Hindlimb muscle (tissue), 1 donor: Measurements from ENCODE around the gene GPATCH8. TPM values are rescaled to one million over a fixed set of nuclear protein-coding genes. Genes with fewer than 3 reads are reported as not detected.
"Not testable (repeated sequence)": the region's sequence is repeated elsewhere in the genome, so short reads cannot be mapped to it uniquely, and the experiment has no call there.

ENCODE experiments used
- DNase-seq: peaks from one replicate; pipeline ENCODE4 v3.0.0-alpha.2; 2013
- polyA plus RNA-seq: library from polyadenylated mRNA; unstranded; fragments of 120-200 nt; gene quantifications from one replicate; pipeline ENCODE4 v1.2.1, GENCODE V29; 2013; ENCODE audit not compliant: insufficient read length

GPATCH8 gene
- polyA plus RNA-seq, 1 donor = 34.8 TPM

GRCh38 chr17:44374306-44375195 is 128.7 kb downstream of the GPATCH8 start:
- no peak for DNase-seq

GRCh38 chr17:44372036-44372435 is 131.2 kb downstream of the GPATCH8 start:
- no peak for DNase-seq

DNA sequence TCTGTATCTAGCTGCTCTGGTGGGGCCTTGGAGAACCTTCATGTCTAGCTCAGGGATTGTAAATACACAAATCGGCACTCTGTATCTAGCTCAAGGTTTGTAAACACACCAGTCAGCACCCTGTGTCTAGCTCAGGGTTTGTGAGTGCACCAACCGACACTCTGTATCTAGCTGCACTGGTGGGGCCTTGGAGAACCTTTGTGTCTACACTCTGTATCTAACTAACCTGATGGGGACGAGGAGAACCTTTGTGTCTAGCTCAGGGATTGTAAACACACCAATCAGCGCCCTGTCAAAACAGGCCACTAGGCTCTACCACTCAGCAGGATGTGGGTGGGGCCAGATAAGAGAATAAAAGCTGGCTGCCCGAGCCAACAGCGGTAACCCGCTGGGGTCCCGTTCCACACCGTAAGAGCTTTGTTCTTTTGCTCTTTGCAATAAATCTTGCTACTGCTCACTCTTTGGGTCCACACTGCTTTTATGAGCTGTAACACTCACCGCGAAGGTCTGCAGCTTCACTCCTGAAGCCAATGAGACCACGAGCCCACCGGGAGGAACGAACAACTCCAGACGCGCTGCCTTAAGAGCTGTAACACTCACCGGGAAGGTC is 133.7 kb downstream of the GPATCH8 start:
- not testable (repeated sequence) for DNase-seq

DNA sequence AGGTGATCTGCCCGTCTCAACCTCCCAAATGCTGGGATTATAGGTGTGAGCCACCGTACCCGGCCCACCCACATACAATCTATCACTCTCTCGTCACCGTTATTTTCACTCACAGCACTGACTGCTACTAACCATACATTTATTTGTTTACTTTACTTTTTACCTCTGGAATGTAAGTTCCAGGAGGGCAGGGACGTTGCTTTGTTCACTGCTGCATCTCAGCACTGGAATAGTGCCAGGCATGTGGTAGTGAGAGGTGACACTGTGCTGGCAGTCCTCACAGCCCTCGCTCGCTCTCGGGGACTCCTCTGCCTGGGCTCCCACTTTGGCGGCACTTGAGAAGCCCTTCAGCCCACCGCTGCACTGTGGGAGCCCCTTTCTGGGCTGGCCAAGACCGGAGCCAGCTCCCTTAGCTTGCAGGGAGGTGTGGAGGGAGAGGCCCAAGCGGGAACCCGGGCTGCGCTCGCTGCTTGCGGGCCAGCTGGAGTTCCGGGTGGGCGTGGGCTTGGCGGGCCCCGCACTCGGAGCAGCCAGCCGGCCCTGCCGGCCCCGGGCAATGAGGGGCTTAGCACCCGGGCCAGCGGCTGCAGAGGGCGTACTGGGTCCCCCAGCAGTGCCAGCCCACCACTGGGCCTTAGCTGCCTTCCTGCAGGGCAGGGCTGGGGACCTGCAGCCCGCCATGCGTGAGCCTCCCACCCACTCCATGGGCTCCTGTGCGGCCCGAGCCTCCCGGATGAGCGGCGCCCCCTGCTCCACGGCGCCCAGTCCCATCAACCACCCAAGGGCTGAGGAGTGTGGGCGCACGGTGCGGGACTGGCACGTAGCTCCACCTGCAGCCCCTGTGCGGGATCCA is 134.6 kb downstream of the GPATCH8 start:
- DNase-seq = not testable (repeated sequence)

DNA sequence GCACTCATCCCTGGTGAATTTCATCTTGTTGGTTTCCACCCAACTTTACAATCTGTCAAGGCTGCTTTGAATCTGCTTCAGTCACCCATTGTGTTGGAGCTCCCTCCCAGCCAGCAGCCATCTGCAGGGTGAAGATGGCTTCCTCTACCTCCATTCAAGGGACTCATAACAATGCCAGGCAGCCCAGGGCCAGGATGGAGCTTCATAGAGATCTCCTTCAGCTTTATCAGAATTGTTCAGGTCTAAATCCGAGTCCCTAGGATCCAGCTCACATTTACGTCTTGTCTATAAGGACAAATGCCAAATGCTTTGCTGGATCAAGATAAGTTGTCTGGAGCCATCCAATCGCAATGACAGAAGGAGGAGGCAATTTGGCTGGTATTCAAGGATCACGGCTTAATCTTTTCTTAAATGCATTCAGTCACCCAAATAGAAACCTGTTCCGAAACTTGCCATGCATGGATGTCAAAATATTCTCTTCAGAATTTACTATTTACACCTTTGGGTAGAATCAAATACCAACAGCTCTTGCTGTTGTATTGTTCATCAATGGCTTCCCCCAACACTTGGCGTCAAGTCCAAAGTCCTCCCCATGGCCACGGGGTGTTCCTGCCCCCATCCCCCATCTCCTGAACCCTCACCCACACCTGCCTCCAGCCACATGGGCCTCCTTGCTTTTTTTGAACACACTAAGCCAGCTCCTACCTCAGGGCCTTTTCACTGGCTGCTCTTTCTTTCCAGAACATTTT is 135.8 kb downstream of the GPATCH8 start:
- DNase-seq = no peak

- DNase-seq = not testable (repeated sequence)
These were observed 138.2 kb downstream of the GPATCH8 start for GRCh38 chr17:44365051-44365450.

GRCh38 chr17:44363613-44364159 is 139.5 kb downstream of the GPATCH8 start, which contains the start of gene FAM171A2:
Gene FAM171A2 (minus strand): TSS chr17:44363853. CDS start chr17:44363714, 139 bp downstream.
- DNase-seq = peak; percentile 79

GRCh38 chr17:44362949-44363612 is 140.1 kb downstream of the GPATCH8 start:
- no peak for DNase-seq

DNA sequence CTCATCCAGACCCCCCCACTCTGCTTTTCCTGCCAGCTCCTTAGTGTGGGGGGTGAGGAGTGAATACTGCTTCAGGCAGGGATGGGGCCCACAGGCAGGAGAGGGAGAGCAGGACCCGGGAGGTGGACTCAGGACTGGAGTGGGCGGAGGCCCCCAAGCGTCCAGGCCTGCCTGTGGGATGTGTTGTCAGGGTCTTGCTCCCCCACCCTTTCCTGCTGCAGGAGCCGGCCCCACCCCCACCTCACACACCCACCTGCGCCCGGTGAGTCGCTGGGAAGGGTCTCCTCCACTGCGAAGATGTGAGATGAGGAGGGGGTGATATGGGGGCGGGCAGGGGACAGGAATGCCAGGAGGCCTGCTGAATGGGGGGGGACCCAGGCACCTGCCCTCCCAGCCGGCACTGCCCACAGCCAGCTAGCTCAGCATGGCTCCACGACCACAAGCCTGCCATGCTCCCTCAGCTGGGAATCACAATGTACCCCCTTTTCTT is 140.7 kb downstream of the GPATCH8 start:
- no peak for DNase-seq

DNA sequence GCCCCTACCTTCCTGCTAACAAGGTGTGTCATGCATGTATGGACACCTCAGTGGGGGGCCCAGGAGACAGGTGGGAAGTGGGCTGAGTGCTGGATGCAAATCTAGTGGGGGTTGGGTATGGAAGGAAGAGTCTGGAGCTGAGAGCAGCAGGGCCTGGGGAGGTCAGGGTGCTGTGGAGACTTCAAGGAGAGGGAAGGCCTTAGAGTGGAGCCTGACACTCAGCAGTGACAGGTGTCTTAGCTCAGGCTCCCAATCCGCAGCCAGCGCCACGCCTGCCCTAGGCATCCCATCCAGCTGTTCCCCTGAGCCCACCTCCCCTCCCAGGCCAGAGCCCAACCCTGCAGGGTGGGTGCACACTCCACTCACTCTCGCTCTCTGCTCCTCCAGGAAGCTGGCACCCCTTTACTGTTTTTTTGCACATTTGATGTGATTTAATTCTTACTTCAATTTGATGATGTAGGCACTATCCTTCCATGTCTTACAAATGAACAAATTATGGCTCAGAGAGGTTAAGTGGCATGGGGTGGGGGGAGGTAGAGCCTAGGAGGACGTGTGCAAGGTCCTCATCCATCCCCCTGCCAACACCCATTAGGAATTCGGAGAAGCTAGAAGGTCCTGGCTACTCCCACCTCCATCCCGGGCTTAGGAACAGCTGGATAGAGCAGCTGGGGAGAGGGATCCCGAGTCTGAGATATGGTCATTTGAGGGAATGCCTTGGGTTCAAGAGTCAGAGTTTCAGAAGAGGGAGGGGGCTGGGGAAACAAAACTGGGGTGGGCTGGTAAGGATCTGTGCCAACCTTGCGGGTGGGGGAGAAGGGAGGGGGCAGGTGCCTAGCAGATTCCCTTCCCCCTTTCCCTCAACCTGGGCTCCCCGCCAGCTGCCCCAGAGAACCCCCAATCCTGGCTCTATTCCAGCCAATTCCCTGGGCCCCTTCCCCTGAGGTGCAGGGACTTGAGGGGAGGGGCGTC is 141.6 kb downstream of the GPATCH8 start:
- DNase-seq = no peak

DNA sequence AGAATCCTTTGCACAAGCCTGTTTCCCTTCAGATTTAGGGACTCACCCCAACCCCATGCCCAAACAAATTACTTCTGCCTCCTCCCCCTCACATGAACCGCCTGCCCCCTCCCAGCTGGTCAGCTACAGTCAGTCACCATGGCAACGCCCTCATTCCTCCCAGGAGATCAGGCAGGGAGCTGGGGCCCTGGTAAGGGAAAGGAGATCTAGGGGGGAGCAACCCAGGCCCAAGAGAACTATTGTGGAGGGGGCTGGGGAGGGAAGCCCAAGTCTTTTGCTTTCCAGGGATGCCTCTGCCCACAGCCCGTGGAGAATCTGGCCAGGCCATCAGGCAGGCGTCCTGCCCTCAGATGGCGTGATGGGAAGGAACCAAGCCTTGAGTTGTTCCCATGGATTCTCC is 142.4 kb downstream of the GPATCH8 start:
- DNase-seq = no peak

DNA sequence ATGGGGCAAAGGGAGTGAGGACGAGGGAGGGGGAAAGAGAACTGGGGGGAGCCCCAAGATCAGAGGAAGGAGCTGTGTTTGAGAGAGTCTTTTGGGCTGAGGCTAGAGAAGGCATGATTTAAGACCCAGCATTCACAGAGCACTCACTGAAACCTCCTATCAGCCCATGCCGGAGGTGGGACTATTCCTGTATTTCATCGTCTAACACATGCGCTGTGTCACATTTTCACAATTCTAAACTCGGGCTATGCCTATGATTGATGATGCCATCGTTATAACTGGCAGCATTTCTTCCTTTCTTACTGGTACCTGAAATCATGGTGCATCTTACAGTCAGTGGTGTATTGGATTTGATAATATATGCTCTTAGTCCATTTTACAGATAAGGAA is 143.1 kb downstream of the GPATCH8 start:
- no peak for DNase-seq

DNA sequence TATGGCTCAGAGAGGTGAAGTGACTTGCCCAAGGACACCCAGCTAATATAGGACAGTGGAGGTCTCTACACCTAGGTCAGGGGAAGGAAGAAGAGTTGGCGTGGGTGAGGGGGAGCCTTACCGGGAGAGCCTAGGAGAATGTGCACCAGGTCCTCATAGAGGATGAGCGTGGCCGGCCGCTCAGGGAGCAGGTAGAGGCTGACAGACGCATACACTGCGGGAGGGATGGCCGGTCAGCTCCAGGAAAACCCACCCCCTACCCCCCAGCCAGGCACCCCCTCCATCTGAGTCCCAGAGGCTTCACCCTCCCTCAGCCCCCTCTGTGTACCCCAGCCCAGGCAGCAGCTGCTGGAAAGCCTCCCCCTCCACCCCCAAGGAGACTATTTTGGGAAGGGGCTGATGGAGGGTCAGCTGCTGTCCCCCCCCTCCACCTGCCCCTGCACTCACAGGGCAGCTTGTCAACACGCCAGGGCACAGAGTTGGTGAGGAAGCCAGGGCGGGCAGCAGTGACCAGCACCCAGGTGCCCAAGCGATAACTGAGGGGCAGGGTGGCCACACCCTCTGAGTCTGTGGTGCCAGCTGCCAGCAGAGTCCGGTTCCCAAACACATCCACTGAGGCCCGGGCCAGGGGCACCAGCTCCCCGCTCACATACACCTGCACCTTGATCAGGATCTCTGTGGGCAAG is 143.6 kb downstream of the GPATCH8 start:
- DNase-seq = no peak

GRCh38 chr17:44359006-44359405 is 144.2 kb downstream of the GPATCH8 start:
- no peak for DNase-seq

- no peak for DNase-seq
These were observed 145.1 kb downstream of the GPATCH8 start for GRCh38 chr17:44358066-44358465.

- DNase-seq = no peak
These were observed 147.0 kb downstream of the GPATCH8 start for GRCh38 chr17:44356241-44356640.

DNA sequence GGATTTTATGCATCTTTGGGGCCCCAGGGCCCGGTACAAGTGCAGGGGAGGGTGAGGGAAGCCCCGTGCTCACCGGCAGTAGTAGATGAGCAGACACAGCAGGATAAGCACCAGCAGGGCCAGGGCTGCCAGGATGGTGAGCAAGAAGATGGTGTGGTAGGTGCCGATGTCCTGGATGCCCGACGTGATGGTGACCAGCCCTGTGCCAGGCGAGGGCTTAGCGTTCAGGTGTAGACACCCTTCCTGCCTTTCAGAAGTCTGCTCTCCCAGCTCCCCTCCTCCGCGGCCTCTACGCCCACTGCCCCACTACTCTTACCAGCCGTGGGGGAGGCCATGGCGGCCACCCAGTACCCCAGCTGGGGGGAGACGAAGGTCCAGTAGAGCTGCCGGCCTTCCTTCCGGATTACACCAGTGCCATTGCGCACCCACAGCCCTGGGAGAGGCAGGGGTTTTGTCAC is 147.5 kb downstream of the GPATCH8 start:
- DNase-seq = no peak

DNA sequence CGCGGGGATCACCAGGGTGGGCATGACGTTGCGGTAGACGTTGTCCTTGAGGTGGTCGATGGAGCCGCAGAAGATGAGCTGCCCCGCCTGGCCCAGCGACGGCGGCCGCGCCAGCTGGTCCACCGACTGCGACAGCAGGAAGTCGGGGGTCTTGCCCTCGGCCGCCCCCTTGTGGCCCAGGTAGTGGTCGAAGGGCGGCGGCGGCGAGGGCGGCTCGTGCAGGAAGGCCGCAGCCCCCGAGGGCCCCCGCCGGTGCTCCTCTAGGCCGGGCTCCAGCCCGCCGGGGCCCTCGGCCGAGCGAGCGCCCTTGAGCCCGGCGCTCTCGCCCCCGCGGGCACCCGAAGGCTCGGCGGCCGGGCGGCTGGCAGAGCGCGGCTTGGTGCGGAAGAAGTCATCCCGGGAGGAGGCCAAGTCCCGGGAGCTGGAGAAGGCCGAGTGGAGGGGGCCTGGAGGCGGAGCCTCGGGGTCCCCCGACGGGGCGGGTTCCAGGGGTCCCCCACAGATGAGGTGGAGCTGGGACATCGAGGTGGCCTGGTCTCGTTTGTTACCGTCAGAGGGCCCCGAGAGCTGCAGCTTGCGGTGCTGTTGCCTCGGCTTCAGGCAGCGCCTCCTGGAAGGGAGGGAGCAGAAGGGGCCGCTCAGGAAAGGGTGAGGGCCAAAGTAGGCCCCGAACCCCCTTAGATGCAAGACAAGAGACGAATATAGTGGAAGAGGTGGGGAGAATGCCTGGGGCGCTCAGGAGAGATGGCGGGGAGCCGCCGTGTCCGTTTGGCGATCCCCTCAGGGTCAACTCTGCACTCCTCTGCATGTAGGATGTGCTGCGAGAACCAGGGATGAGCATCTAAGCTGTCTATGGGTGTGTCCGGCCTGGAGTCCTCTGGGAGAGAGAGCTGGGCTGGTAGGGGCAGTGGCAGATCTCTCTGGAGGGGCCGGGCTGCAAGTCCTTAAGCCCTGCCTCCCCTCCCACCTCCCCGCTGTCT is 148.3 kb downstream of the GPATCH8 start:
- DNase-seq = peak; percentile 74
